ENCODE data around the gene SCART1. TPM values are rescaled to one million over a fixed set of nuclear protein-coding genes. Genes with fewer than 3 reads are reported as not detected.
"Not testable (repeated sequence)": the region's sequence is repeated elsewhere in the genome, so short reads cannot be mapped to it uniquely, and the experiment has no call there.

SCART1 gene
- total RNA-seq, 4 donors from 2014 or later: 0.11 to 1.4 (median 0.71) TPM

DNA sequence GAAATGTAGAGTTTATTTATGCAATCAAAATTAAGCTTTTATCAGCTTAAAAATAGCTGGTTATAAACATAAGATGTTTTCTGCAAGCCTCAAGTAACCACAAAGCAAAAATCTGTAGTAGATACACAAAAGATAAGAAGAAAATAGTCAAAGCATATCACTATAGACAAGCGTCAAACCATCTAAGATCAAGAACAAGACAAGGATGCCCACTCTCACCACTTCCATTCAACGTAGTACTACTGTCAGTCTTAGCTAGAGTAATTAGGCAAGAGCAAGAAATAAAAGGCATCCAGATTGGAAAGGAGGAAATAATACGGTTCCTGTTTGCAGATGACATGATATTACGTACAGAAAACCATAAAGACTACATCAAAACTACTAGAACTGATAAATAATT is 56.0 kb downstream of the SCART1 start:
- Histone ChIP-seq H3K27me3 (no peaks in the 10 kb centered on the region), H3K4me1 (no peaks in the 10 kb centered on the region), H3K9me3 (no peaks in the 10 kb centered on the region), H3K36me3 (no peaks in the 10 kb centered on the region), H3K27ac (no peak overlapping the region), H3K4me3 (no peak overlapping the region)
- ATAC-seq: no peak
- TF ChIP-seq, protein P1, sequence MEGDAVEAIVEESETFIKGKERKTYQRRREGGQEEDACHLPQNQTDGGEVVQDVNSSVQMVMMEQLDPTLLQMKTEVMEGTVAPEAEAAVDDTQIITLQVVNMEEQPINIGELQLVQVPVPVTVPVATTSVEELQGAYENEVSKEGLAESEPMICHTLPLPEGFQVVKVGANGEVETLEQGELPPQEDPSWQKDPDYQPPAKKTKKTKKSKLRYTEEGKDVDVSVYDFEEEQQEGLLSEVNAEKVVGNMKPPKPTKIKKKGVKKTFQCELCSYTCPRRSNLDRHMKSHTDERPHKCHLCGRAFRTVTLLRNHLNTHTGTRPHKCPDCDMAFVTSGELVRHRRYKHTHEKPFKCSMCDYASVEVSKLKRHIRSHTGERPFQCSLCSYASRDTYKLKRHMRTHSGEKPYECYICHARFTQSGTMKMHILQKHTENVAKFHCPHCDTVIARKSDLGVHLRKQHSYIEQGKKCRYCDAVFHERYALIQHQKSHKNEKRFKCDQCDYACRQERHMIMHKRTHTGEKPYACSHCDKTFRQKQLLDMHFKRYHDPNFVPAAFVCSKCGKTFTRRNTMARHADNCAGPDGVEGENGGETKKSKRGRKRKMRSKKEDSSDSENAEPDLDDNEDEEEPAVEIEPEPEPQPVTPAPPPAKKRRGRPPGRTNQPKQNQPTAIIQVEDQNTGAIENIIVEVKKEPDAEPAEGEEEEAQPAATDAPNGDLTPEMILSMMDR (IDR thresholded peaks at IDR 0.05 in 4 of 5, conservative IDR thresholded peaks at IDR 0.05 in 1 of 5): no peak
- TF ChIP-seq POLR2A (IDR thresholded peaks at IDR 0.05): no peak
- in situ Hi-C loops (cut with MboI; ENCODE audit: low sequenced_read_pairs in 4 of 4) (no loop called here), intact Hi-C loops (cut with DNase I; ENCODE audit: low total_unique reads) (no loop called here)
- no peak for DNase-seq

DNA sequence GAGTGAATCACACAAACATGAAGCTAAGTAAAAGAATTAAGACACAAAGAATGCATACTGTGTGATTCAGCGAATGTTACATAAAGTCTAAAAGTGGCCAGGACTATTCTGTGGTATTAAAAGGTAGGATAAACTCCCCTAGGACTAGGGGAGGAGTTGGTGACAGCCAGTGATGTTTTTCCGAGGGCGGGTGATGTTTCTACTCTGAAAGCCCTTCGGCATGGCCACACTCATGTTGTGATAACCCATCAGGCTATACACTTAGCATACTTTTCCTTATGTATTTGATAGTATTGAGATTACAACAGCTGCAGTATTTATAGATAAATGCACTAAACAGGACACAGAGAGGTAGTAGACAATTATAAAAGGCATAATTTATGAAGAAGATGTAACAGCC is 57.7 kb downstream of the SCART1 start:
- no peak for ATAC-seq
- H3K4me1 ChIP-seq: no peaks in the 10 kb centered on the region
- H3K36me3 ChIP-seq: no peaks in the 10 kb centered on the region
- intact Hi-C loops (cut with DNase I; ENCODE audit: low total_unique reads): no loop called here
- no peak for DNase-seq
- TF ChIP-seq, protein P1 (IDR thresholded peaks at IDR 0.05 in 4 of 5, conservative IDR thresholded peaks at IDR 0.05 in 1 of 5): no peak
- TF ChIP-seq POLR2A (IDR thresholded peaks at IDR 0.05): no peak
- H3K9me3 ChIP-seq: no peaks in the 10 kb centered on the region
- no peaks in the 10 kb centered on the region for H3K27me3 ChIP-seq
- H3K4me3 ChIP-seq: no peak overlapping the region
- in situ Hi-C loops (cut with MboI; ENCODE audit: low sequenced_read_pairs in 4 of 4): no loop called here
- H3K27ac ChIP-seq: no peak overlapping the region

DNA sequence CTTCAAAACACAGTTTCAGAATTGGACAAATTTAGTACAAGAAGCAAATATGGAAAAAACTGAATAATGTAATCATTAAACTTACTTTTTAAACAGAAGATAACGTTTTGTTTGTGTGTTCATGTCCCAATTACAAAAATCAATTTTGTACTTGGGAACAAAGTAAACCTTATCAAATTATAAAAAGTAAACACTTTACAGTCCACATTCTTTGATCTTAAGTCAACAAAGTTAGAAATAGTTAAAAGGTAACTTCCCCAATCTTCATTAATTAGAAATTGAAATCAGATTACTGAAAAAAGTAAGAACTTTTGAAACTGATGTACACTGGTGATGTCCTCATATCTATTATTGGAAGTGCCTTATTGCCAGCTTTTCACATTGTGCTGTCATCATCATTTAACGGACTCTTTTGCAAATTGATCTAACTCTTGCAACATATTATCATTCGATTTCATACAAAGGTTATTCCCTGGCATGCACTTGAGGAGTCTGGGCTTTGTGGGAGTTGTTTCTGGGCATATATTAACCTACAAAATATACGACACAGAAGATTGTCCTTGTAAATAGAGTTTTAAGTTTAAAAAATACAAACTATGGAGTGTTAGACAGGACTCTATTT is 58.3 kb downstream of the SCART1 start:
- Histone ChIP-seq H3K4me1 (no peaks in the 10 kb centered on the region), H3K27ac (no peak overlapping the region), H3K4me3 (no peak overlapping the region), H3K9me3 (no peaks in the 10 kb centered on the region), H3K27me3 (no peaks in the 10 kb centered on the region), H3K36me3 (no peaks in the 10 kb centered on the region)
- in situ Hi-C loops (cut with MboI; ENCODE audit: low sequenced_read_pairs in 4 of 4): no loop called here
- TF ChIP-seq, protein P1 (IDR thresholded peaks at IDR 0.05 in 4 of 5, conservative IDR thresholded peaks at IDR 0.05 in 1 of 5): no peak
- TF ChIP-seq POLR2A (IDR thresholded peaks at IDR 0.05): no peak
- DNase-seq: no peak
- intact Hi-C loops (cut with DNase I; ENCODE audit: low total_unique reads): no loop called here
- ATAC-seq: no peak

DNA sequence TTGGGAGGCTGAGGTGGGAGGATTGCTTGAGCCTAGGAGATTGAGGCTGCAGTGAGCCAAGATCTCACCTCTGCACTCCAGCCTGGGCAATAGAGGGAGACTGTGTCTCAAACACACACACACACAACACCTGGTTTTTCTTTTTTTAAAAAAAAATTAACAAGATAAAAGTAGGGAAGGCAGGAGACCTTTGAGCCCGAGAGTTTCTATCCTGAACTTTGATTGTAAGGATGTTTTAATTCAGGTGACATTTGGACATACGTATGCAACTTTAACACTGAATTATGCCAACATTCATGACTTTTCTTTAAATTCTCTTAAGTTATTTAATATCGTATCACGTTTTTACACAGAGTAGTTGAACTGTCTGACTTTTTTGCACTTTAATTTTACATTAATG is 61.7 kb downstream of the SCART1 start:
- Histone ChIP-seq H3K36me3 (no peaks in the 10 kb centered on the region), H3K27ac (no peak overlapping the region), H3K27me3 (no peaks in the 10 kb centered on the region), H3K9me3 (no peaks in the 10 kb centered on the region), H3K4me3 (no peak overlapping the region), H3K4me1 (no peaks in the 10 kb centered on the region)
- ATAC-seq (no peak), DNase-seq (no peak)
- intact Hi-C loops (cut with DNase I; ENCODE audit: low total_unique reads) (no loop called here), in situ Hi-C loops (cut with MboI; ENCODE audit: low sequenced_read_pairs in 4 of 4) (no loop called here)
- no peak for TF ChIP-seq POLR2A (IDR thresholded peaks at IDR 0.05)
- TF ChIP-seq, protein P1 (IDR thresholded peaks at IDR 0.05 in 4 of 5, conservative IDR thresholded peaks at IDR 0.05 in 1 of 5): no peak

DNA sequence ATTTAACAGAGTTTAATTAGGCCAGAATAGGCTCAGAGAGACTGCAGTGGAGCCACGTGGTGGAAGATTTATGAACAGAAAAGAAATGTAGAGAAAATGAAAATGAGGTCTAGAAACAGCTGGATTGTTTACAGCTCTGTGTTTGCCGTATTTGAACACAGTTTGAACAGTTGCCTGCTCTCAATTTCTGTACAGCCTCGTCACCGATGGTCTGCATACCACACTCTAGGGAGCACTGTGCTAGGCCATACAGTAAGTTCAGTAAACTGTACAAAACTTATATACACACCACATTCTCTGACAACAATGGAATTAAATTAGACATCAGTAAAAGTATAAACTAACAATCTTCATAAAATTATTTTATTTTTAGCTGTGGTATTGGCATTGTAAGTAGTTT is 62.3 kb downstream of the SCART1 start:
- H3K4me3 ChIP-seq: no peak overlapping the region
- ATAC-seq (no peak), DNase-seq (no peak)
- TF ChIP-seq, protein P1 (IDR thresholded peaks at IDR 0.05 in 4 of 5, conservative IDR thresholded peaks at IDR 0.05 in 1 of 5): no peak
- no peak for TF ChIP-seq POLR2A (IDR thresholded peaks at IDR 0.05)
- in situ Hi-C loops (cut with MboI; ENCODE audit: low sequenced_read_pairs in 4 of 4) (no loop called here), intact Hi-C loops (cut with DNase I; ENCODE audit: low total_unique reads) (no loop called here)
- H3K36me3 ChIP-seq: no peaks in the 10 kb centered on the region
- H3K27me3 ChIP-seq: no peaks in the 10 kb centered on the region
- H3K27ac ChIP-seq: no peak overlapping the region
- H3K4me1 ChIP-seq: no peaks in the 10 kb centered on the region
- no peaks in the 10 kb centered on the region for H3K9me3 ChIP-seq

DNA sequence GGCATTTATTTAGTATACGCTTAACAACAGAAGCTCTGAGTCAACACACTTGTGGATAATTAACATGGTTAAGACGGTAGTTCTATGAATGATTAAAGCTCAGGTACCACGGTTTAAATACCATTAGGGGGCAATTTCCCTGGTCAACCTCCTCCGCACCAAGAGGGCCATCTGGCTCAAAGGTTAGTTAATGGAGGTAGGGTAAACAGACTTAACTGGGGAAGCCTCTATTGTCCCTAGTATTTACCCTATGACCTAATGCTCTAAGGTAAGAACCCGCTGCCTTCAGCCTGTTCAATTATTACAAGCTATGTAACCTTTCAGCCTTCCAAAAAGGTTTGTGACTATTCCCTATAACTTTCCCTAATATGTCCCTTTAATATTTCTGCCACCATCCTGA is 64.8 kb downstream of the SCART1 start:
- intact Hi-C loops (cut with DNase I; ENCODE audit: low total_unique reads); H3K36me3 ChIP-seq; DNase-seq; H3K4me1 ChIP-seq; in situ Hi-C loops (cut with MboI; ENCODE audit: low sequenced_read_pairs in 4 of 4); H3K4me3 ChIP-seq; H3K27ac ChIP-seq; H3K27me3 ChIP-seq; H3K9me3 ChIP-seq; ATAC-seq: not testable (repeated sequence)

Data from gastrocnemius medialis (tissue), 4 donors.